Muscle of leg (tissue), 11 donors: ENCODE results near the gene ITGB4. TPM values are rescaled to one million over a fixed set of nuclear protein-coding genes. Genes with fewer than 3 reads are reported as not detected.
A peak's percentile ranks its signal among the peaks of the same experiment; 100 is the strongest.

Experiments
- DNase-seq: peaks from one replicate; pipeline ENCODE4 v3.0.0; 2013
- H3K27ac ChIP-seq: one replicate; pipeline ENCODE4 v1.5.1; 2013; ENCODE audit warnings: mild to moderate bottlenecking, low read length, control low read depth
- H3K27me3 ChIP-seq: one replicate; pipeline ENCODE4 v1.6.1; 2013; ENCODE audit warnings: low read length; ENCODE audit not compliant: control insufficient read depth, insufficient read depth
- H3K36me3 ChIP-seq: one replicate; pipeline ENCODE4 v1.6.1; 2013; ENCODE audit warnings: low read length; ENCODE audit not compliant: control insufficient read depth, insufficient read depth
- H3K4me1 ChIP-seq: one replicate; pipeline ENCODE4 v1.6.1; 2013; ENCODE audit warnings: low read length; ENCODE audit not compliant: control insufficient read depth, insufficient read depth
- H3K4me3 ChIP-seq: one replicate; pipeline ENCODE4 v1.5.1; 2013; ENCODE audit warnings: low read length, control low read depth
- H3K9me3 ChIP-seq: replicated peaks from 2 replicates; pipeline ENCODE4 v1.6.1; 2013; ENCODE audit warnings: low read depth, low read length; ENCODE audit not compliant: control insufficient read depth
- whole genome bisulfite sequencing: methylation state at CpG from one replicate; pipeline ENCODE4 v1.1.5; 2013; ENCODE audit warnings: missing lambda C conversion rate; ENCODE audit not compliant: insufficient coverage; 5-methylcytosine and 5-hydroxymethylcytosine counted together
- polyA plus RNA-seq, 8 donors: library from polyadenylated mRNA; unstranded; fragments of 120-200 nt; gene quantifications; one replicate each; pipeline versions ENCODE4 v1.2.1 to v1.2.3, GENCODE V29; 2013; ENCODE audit warnings: inconsistent platforms in 1 of 8, low replicate concordance in 1 of 8; ENCODE audit not compliant: insufficient read length in 8 of 8, insufficient read depth in 1 of 8
- total RNA-seq: library from RNA; stranded (reverse); fragments of 120-200 nt; gene quantifications from one replicate; pipeline ENCODE4 v1.2.4, GENCODE V29; 2013

ITGB4 gene
- total and polyA plus RNA-seq, 9 donors, result 1.6 to 16.7 (median 6.3) TPM

DNA sequence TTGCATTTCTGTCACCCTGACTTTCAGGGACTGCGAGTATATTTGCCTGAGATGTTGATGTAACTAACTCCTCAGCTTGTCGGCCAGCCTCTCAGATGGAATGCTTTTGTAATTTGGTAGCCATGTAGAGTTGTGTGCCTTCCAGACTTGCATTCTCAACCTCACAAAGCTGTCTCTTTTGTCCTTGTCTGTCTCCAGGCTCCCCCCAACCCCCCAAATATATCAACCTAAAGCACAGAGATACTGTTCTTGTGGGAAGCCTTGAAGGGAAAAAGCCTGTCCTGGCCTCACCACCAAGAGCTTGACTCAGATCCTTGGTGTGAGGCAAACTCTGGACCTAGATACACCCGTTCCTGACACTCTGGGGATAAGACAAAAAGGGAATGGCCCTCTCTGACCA is 35.8 kb upstream of the ITGB4 start:
- Histone ChIP-seq H3K36me3 (peaks cover 28% of the 10 kb centered on the region), H3K27ac (peak overlapping the region; percentile 61), H3K4me3 (no peak overlapping the region), H3K9me3 (no peaks in the 10 kb centered on the region), H3K27me3 (no peaks in the 10 kb centered on the region), H3K4me1 (peaks cover 31% of the 10 kb centered on the region)
- no peak for DNase-seq
- WGBS, result no CpG with 5 or more reads among the region's 3 CpGs

DNA sequence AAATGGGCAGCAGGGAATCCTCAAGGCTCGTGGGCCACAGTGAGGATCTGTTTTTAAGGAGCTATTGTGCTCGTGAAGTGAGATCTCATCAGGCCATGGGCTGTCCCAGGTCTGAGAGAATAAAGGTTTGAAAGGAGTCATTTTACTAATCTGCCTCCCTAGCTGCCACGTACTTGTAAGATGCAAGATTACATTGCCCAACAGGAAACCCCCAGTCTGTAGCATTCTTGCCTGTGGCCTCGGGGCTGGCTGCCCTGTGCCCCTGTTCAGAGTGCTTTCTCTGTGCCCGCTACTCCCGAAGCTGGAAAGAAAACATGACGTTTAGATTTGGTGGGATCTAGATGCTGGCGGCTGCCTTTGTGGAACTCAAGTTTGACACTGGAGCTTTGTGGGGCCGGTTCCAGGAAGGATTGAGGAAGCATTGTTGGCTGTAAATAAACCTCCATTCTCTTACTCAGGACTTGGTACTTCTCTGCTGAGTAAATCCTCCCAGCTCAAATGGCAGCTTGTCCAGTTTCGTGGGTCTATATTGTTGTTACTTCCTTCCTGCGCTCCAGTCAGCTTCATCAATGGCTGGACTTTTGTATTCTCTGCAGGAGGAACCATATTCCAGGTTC is 32.9 kb upstream of the ITGB4 start:
- H3K27me3 ChIP-seq, result no peaks in the 10 kb centered on the region
- no peaks in the 10 kb centered on the region for H3K9me3 ChIP-seq
- H3K4me3 ChIP-seq, result no peak overlapping the region
- WGBS, result 86% methylated on average over 8 of the region's 11 CpGs
- DNase-seq, result peak; percentile 26
- H3K36me3 ChIP-seq, result peaks cover 40% of the 10 kb centered on the region
- H3K27ac ChIP-seq, result peak overlapping the region; percentile 59
- H3K4me1 ChIP-seq, result peaks cover 53% of the 10 kb centered on the region

DNA sequence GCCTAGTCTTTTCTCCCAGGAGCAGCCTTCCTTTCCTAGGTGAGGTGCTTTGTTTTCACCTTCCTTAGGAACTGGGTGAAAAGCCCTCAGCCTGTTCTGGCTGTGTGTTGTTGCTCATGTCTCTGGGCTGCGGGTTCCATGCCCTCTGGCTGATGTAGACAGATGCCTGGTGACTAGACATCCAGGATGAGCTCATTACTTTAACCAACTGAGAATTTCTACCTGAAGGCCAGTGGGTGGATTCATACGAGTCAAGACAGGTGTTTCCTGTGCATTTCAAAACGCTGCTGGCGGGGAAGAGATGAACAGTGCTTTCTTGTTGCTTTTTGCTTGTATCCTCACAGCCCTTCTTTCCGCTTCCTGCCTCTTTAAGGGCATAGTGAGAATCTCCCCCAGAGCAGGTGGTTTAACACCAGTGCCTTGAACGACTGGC is 31.8 kb upstream of the ITGB4 start:
- 69% methylated on average over 5 of the region's 6 CpGs for WGBS

GRCh38 chr17:75691371-75691791 is 29.9 kb upstream of the ITGB4 start:
- H3K27me3 ChIP-seq, result no peaks in the 10 kb centered on the region
- DNase-seq, result no peak
- peak overlapping the region; percentile 10 for H3K27ac ChIP-seq
- peaks cover 44% of the 10 kb centered on the region for H3K36me3 ChIP-seq
- H3K9me3 ChIP-seq, result no peaks in the 10 kb centered on the region
- H3K4me3 ChIP-seq, result no peak overlapping the region
- peaks cover 68% of the 10 kb centered on the region for H3K4me1 ChIP-seq
- WGBS, result 79% methylated on average over 2 of the region's 5 CpGs

More for the DNA sequence above, 31.8 kb upstream of the ITGB4 start:
- no peaks in the 10 kb centered on the region for H3K9me3 ChIP-seq
- H3K27me3 ChIP-seq, result no peaks in the 10 kb centered on the region
- H3K36me3 ChIP-seq, result peaks cover 43% of the 10 kb centered on the region
- no peak overlapping the region for H3K4me3 ChIP-seq
- peaks cover 61% of the 10 kb centered on the region for H3K4me1 ChIP-seq
- no peak for DNase-seq
- no peak overlapping the region for H3K27ac ChIP-seq

- DNase-seq, result no peak
- no peak overlapping the region for H3K27ac ChIP-seq
- no peak overlapping the region for H3K4me3 ChIP-seq
- peaks cover 44% of the 10 kb centered on the region for H3K36me3 ChIP-seq
- H3K4me1 ChIP-seq, result peaks cover 70% of the 10 kb centered on the region
- H3K9me3 ChIP-seq, result no peaks in the 10 kb centered on the region
- no peaks in the 10 kb centered on the region for H3K27me3 ChIP-seq
- WGBS, result 78% methylated on average over 7 of the region's 14 CpGs
Observed at GRCh38 chr17:75691801-75692626, 29.2 kb upstream of the ITGB4 start.

DNA sequence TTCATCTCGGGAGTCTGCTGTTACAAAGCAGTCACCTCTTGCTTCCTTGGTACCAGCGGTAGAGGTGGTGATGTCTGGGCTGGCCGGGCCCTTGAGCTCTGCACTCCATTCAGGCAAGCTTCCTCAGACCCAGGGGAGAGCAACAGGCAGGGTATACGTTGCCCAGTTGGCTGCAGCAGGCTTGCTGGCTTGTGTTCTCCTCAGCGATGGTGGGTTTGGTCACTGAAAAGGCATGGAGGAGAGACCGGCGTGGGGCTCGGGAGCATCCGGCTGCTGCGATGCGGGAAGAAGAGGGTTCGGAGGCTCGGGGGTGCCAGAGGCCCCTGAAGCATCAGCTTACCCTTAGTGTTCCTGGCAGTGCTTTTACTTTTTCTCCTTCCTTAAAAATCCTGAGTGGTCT is 28.3 kb upstream of the ITGB4 start:
- H3K27ac ChIP-seq, result peak overlapping the region; percentile 65
- H3K4me1 ChIP-seq, result peaks cover 75% of the 10 kb centered on the region
- no peaks in the 10 kb centered on the region for H3K27me3 ChIP-seq
- 83% methylated on average over 12 of the region's 13 CpGs for WGBS
- DNase-seq, result no peak
- no peaks in the 10 kb centered on the region for H3K9me3 ChIP-seq
- peaks cover 49% of the 10 kb centered on the region for H3K36me3 ChIP-seq
- H3K4me3 ChIP-seq, result no peak overlapping the region

GRCh38 chr17:75693500-75694481 is 27.5 kb upstream of the ITGB4 start:
- no peak overlapping the region for H3K4me3 ChIP-seq
- peak overlapping the region; percentile 65 for H3K27ac ChIP-seq
- H3K9me3 ChIP-seq, result no peaks in the 10 kb centered on the region
- H3K36me3 ChIP-seq, result peaks cover 50% of the 10 kb centered on the region
- WGBS, result 69% methylated on average over 12 of the region's 19 CpGs
- peak; percentile 79 for DNase-seq
- no peaks in the 10 kb centered on the region for H3K27me3 ChIP-seq
- H3K4me1 ChIP-seq, result peaks cover 71% of the 10 kb centered on the region

DNA sequence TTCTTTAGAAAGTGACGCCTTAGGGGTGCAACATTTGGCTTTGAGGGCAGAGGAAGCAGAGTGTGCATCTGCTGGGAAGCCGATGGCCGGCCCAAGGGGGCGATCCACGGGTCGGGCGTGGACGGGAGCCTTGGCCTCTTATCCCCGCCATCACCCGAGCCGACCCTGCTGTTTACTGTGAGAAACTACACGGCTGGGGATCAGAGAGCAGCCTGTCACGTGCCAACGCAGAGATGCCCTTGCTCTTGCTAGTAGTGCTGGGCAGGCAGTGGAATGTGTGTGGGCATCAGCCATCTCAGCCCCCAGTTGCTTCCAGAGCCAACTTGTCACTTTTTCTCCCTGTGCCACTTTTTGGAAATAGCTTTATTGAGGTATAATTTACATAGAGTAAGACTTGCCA is 26.7 kb upstream of the ITGB4 start:
- Histone ChIP-seq H3K36me3 (peaks cover 54% of the 10 kb centered on the region), H3K27ac (peak overlapping the region; percentile 65), H3K4me1 (peaks cover 75% of the 10 kb centered on the region), H3K4me3 (no peak overlapping the region), H3K9me3 (no peaks in the 10 kb centered on the region), H3K27me3 (no peaks in the 10 kb centered on the region)
- WGBS, result 97% methylated on average over 4 of the region's 14 CpGs
- no peak for DNase-seq

DNA sequence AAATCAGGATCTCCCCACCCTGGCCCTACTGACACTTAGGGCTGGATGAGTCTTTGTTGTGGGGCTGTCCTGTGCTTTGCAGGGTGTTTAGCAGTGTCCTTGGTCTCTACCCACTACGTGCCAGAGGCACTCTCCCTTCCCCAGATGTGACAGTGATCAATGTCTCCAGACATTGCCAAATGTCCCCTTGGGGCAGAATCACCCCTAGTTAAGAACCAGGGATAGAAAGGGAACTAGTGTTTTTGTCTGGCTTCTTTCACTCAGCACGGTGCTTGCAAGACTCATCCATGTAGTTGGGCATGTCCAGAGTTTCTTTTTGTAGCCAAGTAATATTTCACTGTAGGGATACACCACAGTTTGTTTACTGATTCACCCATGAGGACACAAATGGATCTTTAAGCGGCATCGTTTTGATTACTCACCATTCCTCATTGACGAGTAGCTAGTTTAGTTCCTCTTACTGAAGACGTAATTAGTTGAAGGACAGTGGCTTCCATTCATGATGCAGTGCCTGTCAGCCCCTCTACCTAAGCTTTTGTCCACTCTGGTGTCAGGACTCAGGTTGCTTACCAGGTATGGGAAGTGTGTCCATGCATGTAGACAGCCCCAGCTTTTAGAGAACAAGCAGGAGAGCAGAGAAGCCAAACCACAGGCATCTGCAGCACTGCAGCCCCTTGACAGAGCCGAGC is 26.0 kb upstream of the ITGB4 start:
- peaks cover 58% of the 10 kb centered on the region for H3K36me3 ChIP-seq
- H3K27ac ChIP-seq, result peak overlapping the region; percentile 67
- DNase-seq, result no peak
- H3K4me3 ChIP-seq, result no peak overlapping the region
- H3K27me3 ChIP-seq, result no peaks in the 10 kb centered on the region
- peaks cover 79% of the 10 kb centered on the region for H3K4me1 ChIP-seq
- WGBS, result 85% methylated on average over 5 of the region's 7 CpGs
- H3K9me3 ChIP-seq, result no peaks in the 10 kb centered on the region
